GM12878 (cell line): Measurements from ENCODE around the gene LRP3. TPM values are rescaled to one million over a fixed set of nuclear protein-coding genes. Genes with fewer than 3 reads are reported as not detected.
"Not testable (repeated sequence)": the region's sequence is repeated elsewhere in the genome, so short reads cannot be mapped to it uniquely, and the experiment has no call there.

ENCODE experiments used
- ATAC-seq: fragments of 200-7000 bp; cut with Tn5 transposase; 3 replicates; pipeline ENCODE4 v1.9.1; 2020; ENCODE audit warnings: mild to moderate bottlenecking, moderate library complexity
- BruUV-seq: library from RNA; stranded (reverse); fragments of 400-500 nt; replicated peaks from 2 replicates; lab custom pipeline; 2021; lab: Mats Ljungman, UMichigan
- CTCF ChIA-PET: fragments of 300-600 bp; sonication (Branson Sonifier 250); formaldehyde crosslinking; extraction: SDS; loops from one replicate; lab custom pipeline; 2021; ENCODE audit warnings: inconsistent platforms; lab: Yijun Ruan, JAX
- POLR2A ChIA-PET: fragments of 350-600 bp; formaldehyde crosslinking; extraction: SDS; loops from one replicate; lab custom pipeline; 2021; ENCODE audit warnings: inconsistent platforms; lab: Charles Lee
- RAD21 ChIA-PET: fragments of 300-600 bp; sonication (Branson Sonifier 250); formaldehyde crosslinking; loops from one replicate; lab custom pipeline; 2023; ENCODE audit warnings: antibody characterized with exemption; ENCODE audit not compliant: unreplicated experiment; lab: Charles Lee
- SMC1A ChIA-PET: fragments of 300-600 bp; sonication (Branson Sonifier 250); formaldehyde crosslinking; loops from one replicate; lab custom pipeline; 2023; ENCODE audit not compliant: unreplicated experiment, uncharacterized antibody; lab: Charles Lee
- DNase-seq: peaks from one replicate; pipeline ENCODE4 v3.0.0-alpha.2; 2011; ENCODE audit warnings: low read depth, low spot score
- FAIRE-seq: peaks from 3 replicates; lab custom pipeline; 2011; peaks lifted over from hg19 to GRCh38; lab: Jason Lieb, UNC
- H2AFZ ChIP-seq: 2 replicates; pipeline ENCODE4 v1.6.0; 2011; ENCODE audit warnings: low read depth, low read length, control low read depth; ENCODE audit not compliant: control insufficient read depth
- H3K27ac ChIP-seq: 2 replicates; pipeline ENCODE4 v1.5.1; 2011; ENCODE audit warnings: control low read depth; ENCODE audit not compliant: control insufficient read depth, insufficient read depth
- H3K27me3 ChIP-seq, 2 experiments: replicated peaks in 1 of 2; 2 replicates each; pipeline versions ENCODE4 v1.6.0 to v1.6.1; 2011; ENCODE audit warnings: low read length in 1 of 2; ENCODE audit not compliant: control insufficient read depth in 2 of 2, insufficient read depth in 2 of 2
- H3K36me3 ChIP-seq, 2 experiments: 2 replicates each; pipeline ENCODE4 v1.5.1; 2011; ENCODE audit warnings: low read length in 1 of 2; ENCODE audit not compliant: control insufficient read depth in 2 of 2, insufficient read depth in 2 of 2
- H3K4me1 ChIP-seq: 2 replicates; pipeline ENCODE4 v1.6.1; 2011; ENCODE audit warnings: mild to moderate bottlenecking, low read length, moderate library complexity, mixed read lengths; ENCODE audit not compliant: control insufficient read depth, insufficient read depth
- H3K4me2 ChIP-seq: 2 replicates; pipeline ENCODE4 v1.6.0; 2011; ENCODE audit warnings: control low read depth; ENCODE audit not compliant: control insufficient read depth, insufficient read depth
- H3K4me3 ChIP-seq: fragments of 200-600 bp; sonication (generic); 2 replicates; pipeline ENCODE4 v1.5.1; 2016
- H3K79me2 ChIP-seq: 2 replicates; pipeline ENCODE4 v1.6.0; 2011; ENCODE audit warnings: low read length; ENCODE audit not compliant: control insufficient read depth, insufficient read depth
- H3K9ac ChIP-seq: 2 replicates; pipeline ENCODE4 v1.8.0; 2011; ENCODE audit warnings: low read length, control low read depth, mixed read lengths; ENCODE audit not compliant: control insufficient read depth, insufficient read depth
- H3K9me3 ChIP-seq: replicated peaks from 3 replicates; pipeline ENCODE4 v1.5.1; 2011; ENCODE audit warnings: mild to moderate bottlenecking, low read length; ENCODE audit not compliant: control insufficient read depth, insufficient read depth
- H4K20me1 ChIP-seq: 2 replicates; pipeline ENCODE4 v1.6.0; 2011; ENCODE audit not compliant: control insufficient read depth, insufficient read depth
- CREM ChIP-seq: IDR thresholded peaks from 2 replicates; pipeline ENCODE4 v1.6.1; 2014; ENCODE audit warnings: antibody characterized with exemption, low read depth
- MXI1 ChIP-seq: fragments of 150-350 bp; IDR thresholded peaks from 2 replicates; pipeline ENCODE4 v1.6.1; 2011; ENCODE audit warnings: low read depth, mild to moderate bottlenecking, inconsistent platforms, low read length, improper control_type of control experiment
- NFYB ChIP-seq: IDR thresholded peaks from 2 replicates; pipeline ENCODE4 v1.6.1; 2011; ENCODE audit warnings: low read depth, mild to moderate bottlenecking, low read length, improper control_type of control experiment, moderate library complexity; ENCODE audit not compliant: insufficient read depth
- RBBP5 ChIP-seq: fragments of 200-600 bp; sonication (generic); conservative IDR thresholded peaks from 2 replicates; pipeline ENCODE4 v1.6.1; 2016
- SIN3A ChIP-seq: IDR thresholded peaks from 2 replicates; pipeline ENCODE4 v1.6.1; 2012; ENCODE audit warnings: low read depth, low read length, improper control_type of control experiment
- SIX5 ChIP-seq: IDR thresholded peaks from 2 replicates; pipeline ENCODE4 v1.6.1; 2011; ENCODE audit warnings: mild to moderate bottlenecking, low read depth, low read length, moderate library complexity; ENCODE audit not compliant: severe bottlenecking
- SMARCA5 ChIP-seq: fragments of 450-650 bp; IDR thresholded peaks from 2 replicates; pipeline ENCODE4 v1.6.1; 2017; ENCODE audit warnings: mild to moderate bottlenecking
- ZNF207 ChIP-seq: fragments of 450-650 bp; IDR thresholded peaks from 2 replicates; pipeline ENCODE4 v1.6.1; 2014; ENCODE audit warnings: antibody characterized with exemption, mild to moderate bottlenecking, borderline replicate concordance
- WGBS: methylation state at CpG from one replicate; pipeline ENCODE4 v1.1.6; 2016; ENCODE audit warnings: low lambda C conversion rate; ENCODE audit not compliant: insufficient replicate concordance, insufficient coverage; ENCODE audit errors: missing lambda C conversion rate; 5-methylcytosine and 5-hydroxymethylcytosine counted together
- in situ Hi-C: fragments of 300-500 bp; cut with MboI; formaldehyde crosslinking; loops from 9 replicates; pipeline ENCODE4 v1.14.3; 2018; ENCODE audit warnings: mixed read lengths
- intact Hi-C: fragments of 100-400 bp; cut with micrococcal nuclease; formaldehyde crosslinking; loops from one replicate; pipeline ENCODE4 v1.14.2; 2022; ENCODE audit not compliant: unreplicated experiment
- polyA plus RNA-seq, 11 experiments: library from polyadenylated mRNA; depleted of rRNA in 4 of 11; unstranded in 6 of 11; stranded (reverse) in 5 of 11; fragments of >200 nt; fragmentation: Nextera tagmentation in 4 of 11; fragmentation: Illumina TruSeq in 1 of 11; extraction: Ambion mirVana in 4 of 11; extraction: Trizol in 1 of 11; gene quantifications; 1 replicate in 1 of 11; 2 replicates in 10 of 11; pipeline versions ENCODE4 v1.2.1 to v1.2.3, GENCODE V29; 2011 to 2016; ENCODE audit warnings: inconsistent platforms in 2 of 11, missing spikeins in 2 of 11, low read depth in 1 of 11
- total RNA-seq, 4 experiments: library from RNA; depleted of rRNA in 3 of 4; stranded (reverse); fragments of >200 nt in 3 of 4; fragmentation: Illumina TruSeq in 1 of 4; extraction: Trizol in 1 of 4; gene quantifications; 2 replicates each; pipeline versions ENCODE4 v1.2.1 to v1.2.3, GENCODE V29; 2013 to 2021
- TF ChIP-seq, protein P1 (sequence below): fragments of 450-650 bp; IDR thresholded peaks from 2 replicates; pipeline ENCODE4 v1.6.1; 2017; ENCODE audit warnings: mild to moderate bottlenecking, low read depth, inconsistent platforms; ENCODE audit not compliant: poor library complexity, severe bottlenecking
- TF ChIP-seq, protein P2 (sequence below): fragments of 450-650 bp; conservative IDR thresholded peaks from 2 replicates; pipeline ENCODE4 v1.6.1; 2017; ENCODE audit warnings: mild to moderate bottlenecking, moderate library complexity
- TF ChIP-seq, protein P3 (sequence below): IDR thresholded peaks from 2 replicates; pipeline ENCODE4 v1.6.1; 2011; ENCODE audit warnings: mild to moderate bottlenecking, low read depth, low read length, moderate library complexity; ENCODE audit not compliant: insufficient replicate concordance

Gene LRP3
- total and polyA plus RNA-seq, 10 of the 15 experiments (the other 5 are each of a cell fraction or from before 2014, with no cell fraction given) = 0.12 to 3.2 (median 0.64) TPM; not detected in 2

DNA sequence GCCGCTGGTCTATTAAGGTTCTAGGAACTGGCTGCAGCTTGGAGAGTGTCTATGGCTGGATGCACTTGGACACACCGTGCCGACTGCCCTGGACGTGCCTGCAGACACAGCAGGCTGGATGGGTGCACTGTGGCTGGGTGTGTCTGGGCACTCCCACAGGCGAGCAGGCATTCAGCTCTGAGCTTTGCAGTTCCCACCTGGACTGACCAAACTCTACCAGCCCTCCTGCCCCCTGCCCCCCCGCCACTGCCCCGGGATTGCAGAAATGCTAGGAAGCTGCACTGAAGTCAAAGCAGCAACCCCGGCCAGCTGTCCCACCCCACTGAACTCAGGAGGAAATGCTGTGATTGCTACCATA lies 7.0 kb upstream of the LRP3 start (continued):
- TF ChIP-seq, protein P1, sequence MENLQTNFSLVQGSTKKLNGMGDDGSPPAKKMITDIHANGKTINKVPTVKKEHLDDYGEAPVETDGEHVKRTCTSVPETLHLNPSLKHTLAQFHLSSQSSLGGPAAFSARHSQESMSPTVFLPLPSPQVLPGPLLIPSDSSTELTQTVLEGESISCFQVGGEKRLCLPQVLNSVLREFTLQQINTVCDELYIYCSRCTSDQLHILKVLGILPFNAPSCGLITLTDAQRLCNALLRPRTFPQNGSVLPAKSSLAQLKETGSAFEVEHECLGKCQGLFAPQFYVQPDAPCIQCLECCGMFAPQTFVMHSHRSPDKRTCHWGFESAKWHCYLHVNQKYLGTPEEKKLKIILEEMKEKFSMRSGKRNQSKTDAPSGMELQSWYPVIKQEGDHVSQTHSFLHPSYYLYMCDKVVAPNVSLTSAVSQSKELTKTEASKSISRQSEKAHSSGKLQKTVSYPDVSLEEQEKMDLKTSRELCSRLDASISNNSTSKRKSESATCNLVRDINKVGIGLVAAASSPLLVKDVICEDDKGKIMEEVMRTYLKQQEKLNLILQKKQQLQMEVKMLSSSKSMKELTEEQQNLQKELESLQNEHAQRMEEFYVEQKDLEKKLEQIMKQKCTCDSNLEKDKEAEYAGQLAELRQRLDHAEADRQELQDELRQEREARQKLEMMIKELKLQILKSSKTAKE = no peak
- no peak for TF ChIP-seq SMARCA5
- TF ChIP-seq RBBP5 = no peak

DNA sequence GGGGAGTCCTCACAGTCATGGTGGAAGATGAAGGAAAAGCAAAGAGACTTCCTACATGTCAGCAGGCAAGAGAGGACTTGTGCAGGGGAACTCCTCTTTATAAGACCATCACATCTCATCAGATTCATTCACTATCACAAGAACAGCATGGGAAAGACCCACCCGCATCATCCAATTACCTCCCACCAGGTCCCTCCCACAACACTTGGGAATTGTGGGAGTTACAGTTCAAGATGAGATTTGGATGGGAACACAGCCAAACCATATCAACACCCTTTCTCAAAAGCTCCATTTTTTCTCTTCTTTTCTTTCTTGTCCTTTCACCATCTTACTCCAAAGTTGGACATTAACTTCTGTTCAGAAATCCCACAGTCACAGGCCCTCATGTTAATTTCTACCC lies 4.7 kb upstream of the LRP3 start:
- TF ChIP-seq SIN3A = no peak
- no peak for TF ChIP-seq ZNF207
- no peak for TF ChIP-seq MXI1
- TF ChIP-seq, protein P2, sequence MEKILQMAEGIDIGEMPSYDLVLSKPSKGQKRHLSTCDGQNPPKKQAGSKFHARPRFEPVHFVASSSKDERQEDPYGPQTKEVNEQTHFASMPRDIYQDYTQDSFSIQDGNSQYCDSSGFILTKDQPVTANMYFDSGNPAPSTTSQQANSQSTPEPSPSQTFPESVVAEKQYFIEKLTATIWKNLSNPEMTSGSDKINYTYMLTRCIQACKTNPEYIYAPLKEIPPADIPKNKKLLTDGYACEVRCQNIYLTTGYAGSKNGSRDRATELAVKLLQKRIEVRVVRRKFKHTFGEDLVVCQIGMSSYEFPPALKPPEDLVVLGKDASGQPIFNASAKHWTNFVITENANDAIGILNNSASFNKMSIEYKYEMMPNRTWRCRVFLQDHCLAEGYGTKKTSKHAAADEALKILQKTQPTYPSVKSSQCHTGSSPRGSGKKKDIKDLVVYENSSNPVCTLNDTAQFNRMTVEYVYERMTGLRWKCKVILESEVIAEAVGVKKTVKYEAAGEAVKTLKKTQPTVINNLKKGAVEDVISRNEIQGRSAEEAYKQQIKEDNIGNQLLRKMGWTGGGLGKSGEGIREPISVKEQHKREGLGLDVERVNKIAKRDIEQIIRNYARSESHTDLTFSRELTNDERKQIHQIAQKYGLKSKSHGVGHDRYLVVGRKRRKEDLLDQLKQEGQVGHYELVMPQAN = no peak
- TF ChIP-seq SIX5 = no peak
- no peak for TF ChIP-seq NFYB
- no peak for TF ChIP-seq CREM
- TF ChIP-seq, protein P3, sequence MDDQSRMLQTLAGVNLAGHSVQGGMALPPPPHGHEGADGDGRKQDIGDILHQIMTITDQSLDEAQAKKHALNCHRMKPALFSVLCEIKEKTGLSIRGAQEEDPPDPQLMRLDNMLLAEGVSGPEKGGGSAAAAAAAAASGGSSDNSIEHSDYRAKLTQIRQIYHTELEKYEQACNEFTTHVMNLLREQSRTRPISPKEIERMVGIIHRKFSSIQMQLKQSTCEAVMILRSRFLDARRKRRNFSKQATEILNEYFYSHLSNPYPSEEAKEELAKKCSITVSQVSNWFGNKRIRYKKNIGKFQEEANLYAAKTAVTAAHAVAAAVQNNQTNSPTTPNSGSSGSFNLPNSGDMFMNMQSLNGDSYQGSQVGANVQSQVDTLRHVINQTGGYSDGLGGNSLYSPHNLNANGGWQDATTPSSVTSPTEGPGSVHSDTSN = no peak

DNA sequence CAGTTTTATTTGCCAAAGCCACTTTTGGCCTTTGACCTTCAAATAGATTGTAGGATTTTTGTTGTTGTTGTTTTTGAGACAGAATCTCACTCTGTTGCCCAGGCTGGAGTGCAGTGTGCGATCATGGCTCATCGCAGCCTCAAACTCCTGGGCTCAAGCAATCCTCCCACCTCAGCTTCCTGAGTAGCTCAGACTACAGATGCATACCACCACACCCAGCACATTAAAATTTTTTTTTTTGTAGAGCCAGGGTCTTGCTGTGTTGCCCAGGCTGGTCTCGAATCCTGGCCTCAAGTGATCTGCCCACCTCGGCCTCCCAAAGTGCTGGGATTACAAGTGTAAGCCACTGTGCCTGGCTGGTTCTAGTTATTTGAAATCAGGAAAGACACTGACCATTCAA lies 3.0 kb upstream of the LRP3 start:
- FAIRE-seq, H3K79me2 ChIP-seq, POLR2A ChIA-PET, DNase-seq, in situ Hi-C loops, ATAC-seq, H4K20me1 ChIP-seq, SMC1A ChIA-PET, H3K36me3 ChIP-seq, BruUV-seq, H3K4me2 ChIP-seq, H2AFZ ChIP-seq, H3K9ac ChIP-seq, H3K4me3 ChIP-seq, H3K27ac ChIP-seq, H3K9me3 ChIP-seq, H3K27me3 ChIP-seq, RAD21 ChIA-PET, H3K4me1 ChIP-seq, intact Hi-C loops: not testable (repeated sequence)
- WGBS = 37% methylated on average over 4 of the region's 4 CpGs
- CTCF ChIA-PET = interaction anchor here (1.0 kb wide), 1 partner anchor 45 kb away, joined by 3 read pairs; no protein-coding TSS in a partner anchor

More for the DNA sequence above, 4.7 kb upstream of the LRP3 start:
- no peak overlapping the region for H3K27ac ChIP-seq
- H3K9me3 ChIP-seq = no peaks in the 10 kb centered on the region
- no peak for FAIRE-seq
- ATAC-seq = no peak
- no TSS peak for BruUV-seq
- peaks cover 0 to 5% of the 10 kb centered on the region in 2 experiments; a peak in 3 of 4 replicates for H3K27me3 ChIP-seq
- H3K4me1 ChIP-seq = no peaks in the 10 kb centered on the region
- H2AFZ ChIP-seq = no peak overlapping the region
- WGBS = 0% methylated on average over 1 of the region's 1 CpG
- ChIA-PET POLR2A (no interaction called here), SMC1A (no interaction called here), CTCF (no interaction called here), RAD21 (no interaction called here)
- in situ Hi-C loops = no loop called here
- no peak for DNase-seq
- H3K79me2 ChIP-seq = no peaks in the 10 kb centered on the region
- H3K4me2 ChIP-seq = no peak overlapping the region
- intact Hi-C loops = no loop called here
- no peaks in the 10 kb centered on the region for H3K36me3 ChIP-seq
- no peaks in the 10 kb centered on the region for H4K20me1 ChIP-seq
- H3K4me3 ChIP-seq = no peak overlapping the region
- no peak overlapping the region for H3K9ac ChIP-seq
